GM18520 (cell line): ENCODE data around the gene DOCK2.
"Not testable (repeated sequence)": the region's sequence is repeated elsewhere in the genome, so short reads cannot be mapped to it uniquely, and the experiment has no call there.

Experiments used
- ATAC-seq: cut with Tn5 transposase; IDR thresholded peaks from one replicate; pipeline ENCODE4 v1.9.1; 2021; ENCODE audit not compliant: unreplicated experiment

The DOCK2 gene

DNA sequence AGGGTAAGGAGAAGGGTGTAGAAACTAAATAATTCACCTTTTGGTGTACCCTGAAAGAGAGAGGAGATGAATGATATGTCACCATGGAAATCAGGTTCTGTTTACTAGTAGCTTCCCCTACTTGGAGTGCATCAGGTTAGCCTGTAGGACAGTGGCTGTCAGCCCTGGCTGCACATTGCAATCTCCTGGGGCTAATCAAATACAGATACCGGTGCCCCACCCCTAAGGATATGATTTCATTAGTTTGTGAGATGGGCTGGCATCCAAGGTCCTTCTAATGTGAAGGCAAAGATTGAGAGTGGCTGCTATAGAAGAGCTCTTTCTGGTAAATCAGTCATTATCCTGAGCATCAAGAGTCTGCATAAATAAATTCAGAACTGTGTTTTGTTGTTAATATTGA lies 296.1 kb downstream of the DOCK2 start:
- no peak for ATAC-seq

DNA sequence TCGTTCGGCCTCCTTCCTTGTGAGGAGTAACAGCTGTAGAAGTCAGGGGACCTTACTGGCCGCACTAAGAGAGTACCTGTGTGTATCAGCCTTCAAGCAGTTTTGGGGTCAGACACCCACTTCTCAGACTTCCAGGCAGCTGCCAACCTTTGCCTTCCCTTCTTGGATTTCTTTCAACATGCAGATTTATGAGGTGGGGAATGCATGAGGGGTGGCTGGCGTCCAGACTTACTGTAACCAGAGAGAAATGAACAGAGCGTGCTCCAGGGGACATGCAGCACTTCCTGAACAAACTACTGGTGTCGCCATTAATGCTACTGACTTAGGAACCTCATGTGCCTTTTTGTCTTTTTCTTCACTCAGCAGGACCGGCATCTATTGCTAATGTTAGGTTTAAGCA lies 296.5 kb downstream of the DOCK2 start:
- no peak for ATAC-seq

DNA sequence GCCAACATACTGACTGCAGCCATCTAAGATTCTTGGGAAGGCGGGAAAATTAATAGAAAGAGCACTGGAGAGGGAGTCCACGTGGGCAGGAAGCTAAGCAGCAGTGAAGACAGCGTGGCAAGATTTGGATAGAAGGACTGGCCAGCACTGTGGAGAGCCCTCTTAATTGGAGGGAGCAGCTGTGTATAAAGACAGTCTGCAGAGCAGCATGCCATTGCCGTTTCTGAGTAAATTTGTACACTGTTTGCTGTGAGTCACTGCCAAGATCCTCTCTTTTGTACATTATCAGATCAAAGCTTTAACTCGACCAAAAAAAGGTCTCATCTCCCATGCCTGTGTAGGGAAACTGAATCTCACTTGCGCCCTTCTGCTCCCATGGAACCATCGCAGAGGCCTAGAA lies 297.9 kb downstream of the DOCK2 start:
- ATAC-seq = no peak

DNA sequence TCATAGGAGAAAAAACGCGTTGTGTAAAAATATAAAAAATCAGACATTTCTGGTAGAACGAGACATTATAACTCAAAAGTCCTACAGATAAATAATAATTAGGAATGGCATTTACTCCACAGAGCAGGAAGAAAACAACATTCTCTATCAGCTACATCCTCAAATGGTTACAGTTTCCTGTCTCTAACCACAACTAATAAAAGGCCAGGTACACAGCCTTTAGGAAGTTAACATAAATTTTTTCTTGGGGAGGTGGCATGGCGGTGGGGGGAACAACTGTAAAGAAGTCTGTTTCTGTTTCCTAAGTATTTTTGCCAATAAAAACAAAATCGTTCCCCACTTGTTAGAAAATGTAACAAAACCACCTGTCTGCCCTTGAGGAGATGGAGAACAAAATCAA lies 298.7 kb downstream of the DOCK2 start:
- no peak for ATAC-seq

DNA sequence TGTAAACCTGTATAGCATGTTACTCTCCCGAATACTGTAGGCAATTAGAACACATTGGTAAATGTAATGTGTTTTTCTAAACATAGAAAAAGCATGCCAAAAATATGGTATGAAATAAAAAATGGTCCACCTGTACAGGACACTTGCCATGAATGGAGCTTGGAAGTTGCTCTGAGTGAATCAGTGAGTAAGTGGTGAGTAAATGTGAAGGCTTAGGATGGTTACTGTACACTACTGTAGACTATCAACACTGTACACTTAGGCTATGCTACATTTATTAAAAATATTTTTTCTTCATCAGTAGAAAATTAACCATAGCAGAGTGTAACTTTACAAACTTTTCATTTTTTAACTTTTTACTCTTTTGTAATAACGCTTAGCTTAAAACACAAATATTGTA lies 301.4 kb downstream of the DOCK2 start:
- ATAC-seq = no peak

DNA sequence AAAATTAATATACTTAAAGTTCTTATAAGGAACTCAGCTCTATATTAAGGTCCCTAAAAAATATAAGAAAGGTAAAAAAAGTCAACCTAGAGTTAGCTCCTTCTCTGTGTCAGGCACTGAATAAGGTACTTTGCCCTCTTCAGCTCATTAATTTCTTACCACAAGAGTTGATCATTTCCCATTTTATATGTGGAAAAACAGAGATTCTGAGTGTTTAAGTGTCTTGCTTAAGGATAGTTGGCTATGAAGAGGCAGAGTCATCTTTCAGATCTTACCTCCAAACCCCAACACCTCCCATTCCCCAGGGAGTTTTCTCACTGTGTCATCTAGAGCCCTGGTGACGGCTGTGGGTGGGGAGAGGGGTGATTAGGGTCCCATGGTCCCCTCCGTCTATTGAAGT lies 302.7 kb downstream of the DOCK2 start:
- ATAC-seq = no peak

DNA sequence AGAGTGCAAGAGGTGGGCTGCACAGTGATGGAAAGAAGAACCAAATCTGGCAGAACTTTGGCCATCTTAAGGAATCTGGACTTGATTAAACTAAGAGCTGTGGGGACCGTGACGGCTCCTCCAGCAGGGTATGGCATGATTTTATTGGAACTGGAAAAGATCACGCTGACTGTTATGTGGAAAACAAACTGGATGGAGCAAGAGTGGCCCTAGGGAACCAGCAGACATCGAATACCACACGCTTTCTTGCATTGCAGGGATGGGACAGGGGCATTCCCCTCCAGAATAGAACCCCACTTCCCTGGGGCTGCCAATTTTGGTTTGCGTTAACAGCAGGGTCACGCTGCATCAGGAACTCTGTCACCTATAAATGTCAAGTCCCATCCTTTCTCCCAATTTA lies 304.5 kb downstream of the DOCK2 start:
- ATAC-seq = no peak

DNA sequence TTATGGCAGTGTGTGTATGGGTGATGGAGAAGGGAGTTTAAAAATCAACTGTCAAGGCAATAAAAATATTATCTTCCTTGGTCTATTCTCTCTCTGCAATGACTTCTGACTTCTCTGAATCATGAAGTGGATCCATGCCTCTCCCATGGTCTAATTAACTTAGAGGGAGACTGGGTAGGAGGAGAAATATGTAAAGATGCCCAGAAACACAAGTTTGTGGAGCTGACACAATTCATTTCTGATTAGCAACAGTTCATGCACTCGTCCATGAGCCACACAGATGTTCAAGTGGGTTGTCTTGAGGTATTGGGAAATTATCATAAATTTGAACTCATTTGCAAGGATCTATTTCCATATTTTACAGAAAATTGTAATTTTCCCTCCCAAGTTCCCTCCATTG lies 305.1 kb downstream of the DOCK2 start:
- no peak for ATAC-seq

DNA sequence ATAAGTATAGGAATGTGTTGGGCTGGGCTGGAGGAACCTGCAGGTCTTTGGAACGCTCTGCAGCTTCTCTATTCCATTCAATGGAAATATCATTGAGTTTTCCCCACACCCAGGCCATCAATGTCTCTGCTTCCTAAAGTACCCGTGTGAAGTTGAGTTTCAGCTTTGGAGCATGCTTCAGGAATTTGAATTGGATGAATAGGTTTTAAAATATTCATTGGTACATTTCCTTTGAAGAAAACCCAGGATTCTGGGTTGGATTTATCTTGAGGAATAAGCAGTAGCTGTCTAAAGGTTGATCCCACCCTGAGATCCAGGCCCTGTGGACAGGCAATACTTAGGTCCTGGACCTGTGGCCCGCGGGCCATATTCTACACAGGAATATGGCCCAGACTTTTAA lies 306.0 kb downstream of the DOCK2 start:
- no peak for ATAC-seq

DNA sequence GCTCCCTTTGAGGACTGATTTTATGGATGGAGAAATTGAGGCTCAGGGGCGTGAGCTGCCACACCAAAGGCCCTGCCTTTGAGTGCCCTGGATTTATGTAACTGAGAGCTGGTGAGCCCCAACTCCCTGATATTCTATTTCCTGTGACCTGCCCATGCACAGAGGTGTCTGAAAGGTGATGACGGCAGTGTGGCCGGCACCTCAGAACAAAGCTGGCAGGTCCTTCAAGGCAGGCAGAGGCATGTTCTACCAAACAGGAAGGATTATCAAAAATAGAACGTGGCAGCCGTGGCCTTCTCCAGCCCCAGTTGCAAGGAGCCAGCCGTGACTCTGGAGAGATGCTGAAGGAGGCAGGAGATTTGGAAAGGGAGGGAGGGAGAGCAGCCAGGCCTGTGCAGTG lies 307.0 kb downstream of the DOCK2 start:
- ATAC-seq = no peak

DNA sequence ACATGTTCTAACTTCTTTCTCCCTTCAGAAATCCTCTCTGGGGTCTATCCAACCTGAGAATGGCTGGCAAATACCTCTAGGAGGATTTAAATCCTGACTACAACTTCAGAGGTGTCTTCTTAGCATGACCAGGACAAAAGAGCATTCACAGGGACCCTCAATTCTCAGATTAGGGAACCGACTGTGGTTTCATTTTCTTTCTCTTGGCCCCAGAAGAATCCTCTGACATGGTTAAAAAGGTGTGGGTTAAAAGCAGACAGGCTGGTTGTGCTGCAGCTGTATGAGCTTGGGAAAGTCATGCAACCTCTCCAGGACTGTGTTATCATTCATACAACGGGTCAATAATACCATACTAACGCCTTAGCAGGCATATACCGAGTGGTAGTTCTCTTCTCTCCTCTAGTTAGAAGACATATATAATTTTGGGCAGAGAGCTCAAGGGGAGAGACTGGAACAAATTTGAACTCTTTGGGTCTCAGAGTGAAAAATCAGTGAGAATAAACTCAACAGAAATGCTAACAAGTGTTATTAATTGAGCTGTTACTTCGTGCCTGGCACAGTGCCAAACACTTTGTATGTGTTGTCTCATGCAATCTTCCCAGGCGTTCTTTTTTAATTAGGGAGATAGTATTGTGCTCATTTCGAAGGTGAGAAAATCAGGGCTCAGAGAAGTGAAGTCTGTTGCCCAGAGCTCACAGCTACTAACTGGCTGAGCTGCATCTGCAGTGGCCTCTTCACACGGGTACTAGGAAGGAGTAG lies 308.0 kb downstream of the DOCK2 start:
- ATAC-seq = no peak

DNA sequence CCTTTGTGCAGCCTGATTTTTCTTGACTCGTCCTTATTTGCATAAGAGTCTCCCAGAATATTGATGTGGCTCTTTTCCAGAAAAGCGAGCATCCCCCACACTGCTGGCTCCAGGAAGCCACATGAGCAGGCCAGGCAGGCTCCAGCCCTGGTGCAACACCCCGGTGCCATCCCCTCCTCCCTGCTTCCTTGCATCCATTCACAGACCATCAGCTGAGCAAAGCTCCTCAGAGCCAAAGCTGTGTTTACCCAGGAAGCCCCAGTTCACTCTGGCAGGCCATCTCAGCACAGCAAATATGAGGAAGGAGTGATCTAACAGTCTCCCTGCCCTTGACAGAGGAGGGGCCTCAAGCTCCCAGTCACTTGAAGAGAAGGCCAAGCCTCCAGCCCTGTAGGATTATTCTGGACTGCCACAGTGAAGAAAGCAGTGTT lies 308.8 kb downstream of the DOCK2 start:
- ATAC-seq = no peak

DNA sequence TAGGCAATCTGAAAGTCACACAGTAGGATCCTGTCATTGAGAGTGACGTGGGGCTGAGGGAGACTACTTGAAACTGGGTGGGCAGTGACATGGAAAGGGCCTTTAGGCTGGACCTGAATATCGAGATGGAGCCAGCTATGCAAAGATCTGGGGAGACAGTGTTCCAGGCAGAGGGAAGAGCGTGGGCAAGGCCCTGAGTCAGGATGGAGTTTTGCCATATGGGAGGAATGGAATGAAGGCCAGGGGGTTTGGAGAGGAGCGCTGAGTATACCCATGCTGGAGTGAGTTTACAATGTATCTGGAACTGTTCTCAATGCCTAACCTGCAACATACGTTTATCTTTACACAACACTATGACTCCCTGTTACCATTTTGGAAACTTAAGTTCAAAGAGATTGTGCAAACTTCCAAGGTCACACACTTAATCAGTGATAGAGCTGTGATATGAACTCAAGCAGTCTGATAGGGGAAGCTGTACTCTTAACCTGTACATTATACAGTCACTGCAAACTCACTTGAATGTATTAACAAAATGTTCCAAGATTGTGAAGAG lies 309.7 kb downstream of the DOCK2 start:
- no peak for ATAC-seq

DNA sequence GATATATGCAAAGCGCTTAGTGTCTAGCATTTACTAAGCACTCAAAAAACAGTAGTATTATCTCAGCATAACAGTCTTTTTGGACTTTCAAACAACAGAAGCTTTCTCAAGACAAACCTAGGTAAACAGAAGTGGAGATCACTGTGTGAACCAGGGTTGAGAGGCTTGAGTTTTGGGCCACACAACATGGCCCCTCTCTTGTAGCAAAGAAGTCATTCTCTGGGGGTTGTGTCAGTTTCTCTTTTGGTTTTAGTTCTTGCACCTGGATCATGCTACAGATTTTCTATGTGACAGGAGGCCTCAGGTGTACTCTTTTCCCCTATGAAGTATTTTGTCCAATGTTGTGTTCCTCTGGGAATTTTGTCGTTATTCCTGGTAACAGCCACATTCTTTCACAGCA lies 313.3 kb downstream of the DOCK2 start:
- ATAC-seq = no peak

DNA sequence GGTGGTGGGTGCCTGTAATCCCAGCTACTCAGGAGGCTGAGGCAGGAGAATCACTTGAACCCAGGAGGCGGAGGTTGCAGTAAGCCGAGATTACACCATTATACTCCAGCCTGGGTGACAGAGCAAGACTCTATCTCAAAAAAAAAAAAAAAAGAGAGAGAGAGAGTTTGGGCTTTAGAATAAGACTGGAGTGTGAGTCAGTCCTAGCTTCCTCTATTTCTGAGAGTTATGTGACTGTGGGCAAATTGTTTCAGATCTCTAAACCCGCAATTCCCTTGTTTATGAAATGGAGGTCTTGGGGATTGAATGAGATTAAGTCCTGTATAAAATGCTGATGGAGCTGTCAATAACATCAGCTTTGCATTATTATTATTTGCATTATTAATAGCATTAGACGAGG lies 316.1 kb downstream of the DOCK2 start:
- not testable (repeated sequence) for ATAC-seq

DNA sequence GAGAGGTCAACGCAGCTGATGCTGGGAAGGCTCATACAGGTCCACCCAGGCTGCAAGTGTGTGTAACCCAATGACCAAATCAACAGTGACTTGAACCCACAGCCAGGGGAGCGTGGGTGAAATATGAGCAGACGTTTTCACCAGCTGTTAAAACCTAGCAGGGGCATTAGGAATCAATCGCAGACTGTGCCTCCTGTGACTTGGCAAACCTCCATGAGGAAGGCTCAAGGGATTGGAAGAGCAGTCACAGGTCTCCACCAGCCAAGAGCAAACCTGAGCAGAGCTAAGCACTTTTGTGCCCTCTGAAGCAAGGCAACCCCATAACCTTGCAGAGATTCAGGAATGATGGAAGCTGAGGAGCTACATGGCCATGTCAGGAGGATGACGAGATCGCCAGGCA lies 317.7 kb downstream of the DOCK2 start:
- no peak for ATAC-seq

DNA sequence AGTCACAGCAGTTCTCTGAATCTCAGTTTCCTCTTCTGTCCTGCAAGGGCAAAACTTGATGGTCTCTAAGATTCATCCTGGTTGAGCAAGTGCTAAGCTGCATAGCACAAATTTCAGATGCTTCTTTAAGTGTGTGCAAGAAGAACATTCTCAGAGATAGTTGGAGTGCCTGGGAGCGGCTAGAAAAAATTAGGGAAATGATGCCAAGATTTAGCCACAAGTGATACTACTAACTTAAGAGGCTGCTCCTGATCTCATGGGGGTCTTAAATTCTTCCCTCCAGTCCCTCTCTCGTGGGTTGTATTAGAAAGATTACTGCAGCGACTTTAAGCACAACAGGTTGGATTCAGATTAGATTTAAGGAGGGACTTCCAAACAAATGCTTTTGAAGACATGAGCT lies 319.1 kb downstream of the DOCK2 start:
- ATAC-seq = no peak

DNA sequence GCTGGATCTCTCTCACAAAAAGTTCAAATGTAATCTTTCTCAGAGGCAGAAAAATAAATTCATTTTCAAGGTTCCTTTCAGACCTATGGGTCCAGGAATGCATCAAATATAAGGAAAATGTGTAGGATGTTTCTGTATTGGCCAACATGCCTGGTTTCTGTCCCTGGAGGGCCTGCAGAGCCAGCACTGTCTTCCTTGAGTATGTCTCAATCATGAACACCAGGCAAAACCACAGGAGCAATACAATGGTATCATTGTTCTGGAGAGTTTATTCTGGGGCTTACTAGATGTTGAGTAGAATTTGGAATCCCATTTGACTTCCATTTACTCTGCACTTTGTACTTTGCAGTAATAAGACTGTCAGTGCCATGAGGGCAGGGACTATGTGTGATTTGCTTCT lies 319.7 kb downstream of the DOCK2 start:
- no peak for ATAC-seq

DNA sequence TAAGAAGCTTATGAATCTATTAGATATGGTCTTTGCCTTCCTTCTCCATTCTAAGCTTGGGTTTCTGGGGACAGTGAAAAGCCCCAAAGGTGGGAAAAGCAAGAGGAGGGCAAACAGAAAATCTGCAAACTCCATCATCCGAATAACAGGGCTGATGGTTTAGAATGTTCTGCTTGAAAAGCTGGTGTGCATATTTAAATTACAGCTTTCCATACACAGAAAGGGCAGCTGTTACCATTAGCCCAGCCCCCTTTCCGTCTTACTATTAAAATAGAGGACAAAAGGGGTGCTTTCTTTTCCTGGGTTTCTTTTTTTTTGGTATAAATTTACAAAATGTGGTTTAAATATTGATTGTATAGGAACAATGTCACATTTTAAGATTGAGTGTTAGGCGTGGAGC lies 321.2 kb downstream of the DOCK2 start:
- no peak for ATAC-seq

DNA sequence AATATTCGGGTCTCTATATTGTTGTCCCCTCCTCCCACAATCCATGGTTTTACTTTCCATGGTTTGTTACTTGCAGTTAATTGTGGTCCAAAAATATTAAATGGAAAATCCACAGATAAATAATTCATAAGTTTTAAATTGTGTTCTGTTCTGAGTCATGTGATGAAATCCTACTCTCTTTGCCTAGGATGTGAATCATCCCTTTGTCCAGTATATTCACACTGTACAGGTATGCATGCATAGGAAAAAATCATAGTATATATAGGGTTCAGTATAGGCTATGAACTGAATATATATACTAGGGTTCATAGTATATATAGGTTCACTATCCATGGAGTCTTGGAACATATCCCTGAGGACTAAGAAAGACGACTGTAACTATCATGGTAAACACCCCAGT lies 323.6 kb downstream of the DOCK2 start:
- no peak for ATAC-seq

DNA sequence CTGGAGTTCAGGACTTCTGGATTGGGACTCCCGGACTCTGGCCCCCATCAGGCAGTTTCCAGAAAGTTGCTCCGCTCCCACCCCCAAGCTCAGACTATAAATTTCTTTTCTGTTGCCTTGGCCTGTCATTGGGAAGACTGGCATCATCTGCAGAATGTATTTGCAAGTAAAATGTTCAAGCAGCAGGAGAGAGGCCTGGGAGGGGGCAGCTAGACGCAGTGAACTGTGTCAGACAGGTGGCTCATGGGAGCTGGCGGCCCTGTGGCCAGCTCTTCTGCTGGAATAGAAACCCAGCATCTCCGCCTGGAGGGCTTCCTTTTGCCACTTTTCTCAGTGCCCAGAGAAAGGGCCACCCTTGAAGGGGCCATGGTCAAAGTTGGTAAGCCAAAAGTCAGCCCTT lies 327.2 kb downstream of the DOCK2 start:
- no peak for ATAC-seq

DNA sequence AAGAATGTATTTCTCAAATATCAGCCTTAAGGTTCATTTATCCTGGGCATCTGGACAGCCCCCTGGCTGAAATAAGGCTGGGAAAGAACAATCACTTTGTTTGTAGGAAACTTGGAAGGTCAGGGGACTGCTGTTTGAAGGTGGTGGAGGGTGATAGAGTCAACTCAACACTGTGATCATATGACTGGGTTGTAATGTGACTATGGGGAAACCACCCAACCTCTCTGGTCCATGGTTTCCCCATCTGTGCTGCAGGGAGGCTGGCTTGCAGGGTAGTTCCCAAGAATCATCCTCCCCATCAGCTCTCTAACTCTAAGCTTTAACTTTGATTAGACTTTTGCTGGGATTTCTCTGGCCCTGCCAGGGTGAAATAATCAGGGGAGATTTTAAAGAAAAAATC lies 333.3 kb downstream of the DOCK2 start:
- ATAC-seq = peak; percentile 72
